K562 (cell line): ENCODE results near the gene IRAK2. TPM values are rescaled to one million over a fixed set of nuclear protein-coding genes. Genes with fewer than 3 reads are reported as not detected.

Source experiments
- ATAC-seq: fragments of 200-7000 bp; cut with Tn5 transposase; 3 replicates; pipeline ENCODE4 v1.9.1; 2020; ENCODE audit warnings: moderate library complexity
- BruUV-seq: library from RNA; stranded (reverse); fragments of 400-500 nt; replicated peaks from 2 replicates; lab custom pipeline; 2021; lab: Mats Ljungman, UMichigan
- CTCF ChIA-PET: fragments of 300-600 bp; formaldehyde crosslinking; extraction: SDS; loops from one replicate; lab custom pipeline; 2021; ENCODE audit warnings: low intra/inter-chr PET ratio; lab: Yijun Ruan, JAX
- POLR2A ChIA-PET: fragments of 300-600, 350-650 bp; sonication (Branson Sonifier 250); formaldehyde crosslinking; extraction: SDS; loops from one replicate; lab custom pipeline; 2021; ENCODE audit warnings: antibody characterized with exemption, inconsistent platforms; lab: Yijun Ruan, JAX
- DNase-seq, 4 experiments: peaks; one replicate each; pipeline versions ENCODE4 v3.0.0 to v3.0.0-alpha.2; 2011 to 2018; ENCODE audit warnings: low spot score in 3 of 4, mixed read lengths in 3 of 4; ENCODE audit errors: extremely low read depth in 1 of 4
- FAIRE-seq: peaks from 2 replicates; lab custom pipeline; 2011; peaks lifted over from hg19 to GRCh38; lab: Jason Lieb, UNC
- H2AFZ ChIP-seq: 2 replicates; pipeline ENCODE4 v1.6.0; 2011; ENCODE audit warnings: low read depth, low read length, control low read depth, inconsistent platforms
- H3K27ac ChIP-seq: fragments of 200-600 bp; 3 replicates; pipeline ENCODE4 v1.8.0; 2011; ENCODE audit warnings: low read depth, mild to moderate bottlenecking, control low read depth, inconsistent platforms, low read length, moderate library complexity, mixed read lengths; ENCODE audit errors: extremely low read depth
- H3K27me3 ChIP-seq, 2 experiments: fragments of 300-600 bp in 1 of 2; 2 replicates in 1 of 2; 3 replicates in 1 of 2; pipeline versions ENCODE4 v1.6.0 to v1.8.0; 2011; ENCODE audit warnings: inconsistent platforms in 2 of 2, low read length in 2 of 2, mild to moderate bottlenecking in 1 of 2, mixed read lengths in 1 of 2, moderate library complexity in 1 of 2; ENCODE audit not compliant: control insufficient read depth in 2 of 2, insufficient read depth in 2 of 2
- H3K36me3 ChIP-seq: fragments of 300-600 bp; 3 replicates; pipeline ENCODE4 v1.8.0; 2011; ENCODE audit warnings: mild to moderate bottlenecking, low read length, inconsistent platforms; ENCODE audit not compliant: control insufficient read depth, insufficient read depth
- H3K4me1 ChIP-seq, 2 experiments: fragments of 200-600 bp in 1 of 2; replicated peaks in 1 of 2; 2 replicates in 1 of 2; 3 replicates in 1 of 2; pipeline versions ENCODE4 v1.5.1 to v1.8.0; 2011; ENCODE audit warnings: inconsistent platforms in 2 of 2, low read length in 2 of 2, mild to moderate bottlenecking in 1 of 2, mixed read lengths in 1 of 2, moderate library complexity in 1 of 2; ENCODE audit not compliant: control insufficient read depth in 2 of 2, insufficient read depth in 2 of 2
- H3K4me2 ChIP-seq: 2 replicates; pipeline ENCODE4 v1.6.1; 2011; ENCODE audit warnings: low read length, control low read depth, inconsistent platforms, mixed read lengths; ENCODE audit not compliant: insufficient read depth
- H3K4me3 ChIP-seq: fragments of 200-600 bp; sonication (generic), shearing (Covaris generic); 2 replicates; pipeline ENCODE4 v1.5.1; 2016; ENCODE audit warnings: control low read depth, inconsistent platforms
- H3K79me2 ChIP-seq: fragments of 200-600 bp; 3 replicates; pipeline ENCODE4 v1.8.0; 2011; ENCODE audit warnings: low read length, inconsistent platforms; ENCODE audit not compliant: control insufficient read depth, insufficient read depth
- H3K9ac ChIP-seq, 2 experiments: 2 replicates each; pipeline versions ENCODE4 v1.6.0 to v1.6.1; 2011; ENCODE audit warnings: low read depth in 2 of 2, low read length in 2 of 2, control low read depth in 1 of 2, inconsistent platforms in 1 of 2, mild to moderate bottlenecking in 1 of 2, mixed read lengths in 1 of 2; ENCODE audit not compliant: insufficient read depth in 1 of 2
- H3K9me1 ChIP-seq: one replicate; pipeline ENCODE4 v1.6.0; 2011; ENCODE audit warnings: inconsistent platforms, mild to moderate bottlenecking, low read length, moderate library complexity; ENCODE audit not compliant: control insufficient read depth, insufficient read depth
- H3K9me3 ChIP-seq: replicated peaks from 2 replicates; pipeline ENCODE4 v1.5.1; 2011; ENCODE audit warnings: low read depth, low read length, inconsistent platforms; ENCODE audit not compliant: control insufficient read depth, insufficient read depth
- H4K20me1 ChIP-seq: replicated peaks from 2 replicates; pipeline ENCODE4 v1.6.1; 2011; ENCODE audit warnings: low read length, inconsistent platforms, mixed read lengths; ENCODE audit not compliant: control insufficient read depth, insufficient read depth
- ETV6 ChIP-seq, 3 experiments: fragments of 150-350 bp in 1 of 3; sonication (generic) in 1 of 3; formaldehyde crosslinking in 1 of 3; IDR thresholded peaks; 2 replicates each; pipeline versions ENCODE4 v1.6.1 to v1.8.0; 2014 to 2022; ENCODE audit warnings: borderline replicate concordance in 2 of 3, low read depth in 2 of 3, antibody characterized with exemption in 1 of 3, low read length in 1 of 3, mild to moderate bottlenecking in 1 of 3, missing genetic modification reagents in 1 of 3
- FOXA3 ChIP-seq, 2 experiments: fragments of 450-650 bp in 1 of 2; sonication (generic) in 1 of 2; formaldehyde crosslinking; IDR thresholded peaks in 1 of 2; conservative IDR thresholded peaks in 1 of 2; 2 replicates each; pipeline versions ENCODE4 v1.4.0 to v1.8.0; 2020 to 2022; ENCODE audit warnings: mild to moderate bottlenecking in 2 of 2, missing genetic modification reagents in 1 of 2
- MAFF ChIP-seq: IDR thresholded peaks from 2 replicates; pipeline ENCODE4 v1.6.1; 2012; ENCODE audit warnings: low read length, improper control_type of control experiment
- MTA3 ChIP-seq: fragments of 450-650 bp; formaldehyde crosslinking; IDR thresholded peaks from 2 replicates; pipeline ENCODE4 v1.6.1; 2017; ENCODE audit warnings: mild to moderate bottlenecking, borderline replicate concordance
- PKNOX1 ChIP-seq: fragments of 450-650 bp; IDR thresholded peaks from 2 replicates; pipeline ENCODE4 v1.6.1; 2016
- PRPF4 ChIP-seq: fragments of 200-400 bp; formaldehyde crosslinking; IDR thresholded peaks from one replicate; pipeline ENCODE4 v1.6.1; 2017; ENCODE audit warnings: low read length, low read depth, mild to moderate bottlenecking; ENCODE audit not compliant: insufficient read depth, poor library complexity, severe bottlenecking
- SPI1 ChIP-seq: IDR thresholded peaks from 2 replicates; pipeline ENCODE4 v1.6.1; 2011; ENCODE audit warnings: low read depth, low read length, control low read depth, borderline replicate concordance
- THRB ChIP-seq: fragments of 450-650 bp; formaldehyde crosslinking; conservative IDR thresholded peaks from 2 replicates; pipeline ENCODE4 v1.4.0; 2022; ENCODE audit warnings: mild to moderate bottlenecking, missing genetic modification characterization
- WHSC1 ChIP-seq: IDR thresholded peaks from one replicate; pipeline ENCODE4 v1.6.1; 2012; ENCODE audit warnings: low read length, control low read depth, inconsistent platforms
- ZNF174 ChIP-seq: fragments of 250-450 bp; sonication (Bioruptor Pico); IDR thresholded peaks from 2 replicates; pipeline ENCODE4 v1.4.0; 2020; ENCODE audit warnings: mild to moderate bottlenecking
- ZNF232 ChIP-seq: sonication (generic); formaldehyde crosslinking; IDR thresholded peaks from 2 replicates; pipeline ENCODE4 v1.8.0; 2022; ENCODE audit warnings: mild to moderate bottlenecking, missing genetic modification reagents
- ZNF384 ChIP-seq: IDR thresholded peaks from 2 replicates; pipeline ENCODE4 v1.6.1; 2012; ENCODE audit warnings: low read depth, low read length, improper control_type of control experiment
- ZNF592 ChIP-seq: fragments of 450-650 bp; IDR thresholded peaks from 2 replicates; pipeline ENCODE4 v1.6.1; 2017; ENCODE audit warnings: antibody characterized with exemption, mild to moderate bottlenecking
- ZNF785 ChIP-seq: fragments of 250-450 bp; sonication (Bioruptor Pico); IDR thresholded peaks from 2 replicates; pipeline ENCODE4 v1.4.0; 2020; ENCODE audit warnings: mild to moderate bottlenecking
- WGBS: fragments of 100-300 bp; shearing (Covaris generic); methylation state at CpG from one replicate; pipeline ENCODE4 v1.1.6; 2016; ENCODE audit warnings: low coverage, mixed read lengths; ENCODE audit not compliant: insufficient coverage; ENCODE audit errors: missing lambda C conversion rate; 5-methylcytosine and 5-hydroxymethylcytosine counted together
- in situ Hi-C: fragments of 300-500 bp; cut with MboI; formaldehyde crosslinking; loops from 4 replicates; pipeline ENCODE4 v1.15.0; 2018; ENCODE audit warnings: inconsistent platforms, mixed read lengths
- intact Hi-C: fragments of 100-400 bp; cut with micrococcal nuclease; formaldehyde crosslinking; loops from 2 replicates; pipeline ENCODE4 v1.14.2; 2022
- polyA plus RNA-seq, 8 experiments: library from polyadenylated mRNA; depleted of rRNA in 4 of 8; stranded (reverse) in 5 of 8; unstranded in 3 of 8; fragments of >200 nt; fragmentation: Nextera tagmentation in 2 of 8; fragmentation: Illumina TruSeq in 1 of 8; extraction: Ambion mirVana in 2 of 8; extraction: Trizol in 1 of 8; gene quantifications; 2 replicates each; pipeline versions ENCODE4 v1.2.1 to v1.2.3, GENCODE V29; 2011 to 2014; ENCODE audit warnings: inconsistent platforms in 1 of 8, missing spikeins in 1 of 8
- total RNA-seq, 7 experiments: library from RNA; depleted of rRNA in 6 of 7; stranded (reverse); fragments of >200 nt in 6 of 7; fragmentation: Illumina TruSeq in 2 of 7; extraction: Trizol in 2 of 7; gene quantifications; 2 replicates each; pipeline versions ENCODE4 v1.2.1 to v1.2.3, GENCODE V29; 2011 to 2021; ENCODE audit warnings: low replicate concordance in 1 of 7

The IRAK2 gene
- total and polyA plus RNA-seq, 9 of the 15 experiments (the other 6 are each of a cell fraction or from before 2014, with no cell fraction given) = 0.42 to 4.4 (median 2.7) TPM

- ChIA-PET POLR2A (interaction anchor here (1.5 kb wide), 1 partner anchor 9 kb away, joined by 4 read pairs; no protein-coding TSS in a partner anchor), CTCF (no interaction called here)
- 57% methylated on average over 12 of the region's 12 CpGs for WGBS
- Histone ChIP-seq H2AFZ (peak overlapping the region; percentile 85; the same call in 1 of the 2 replicates), H3K79me2 (no peaks in the 10 kb centered on the region), H3K4me2 (no peak overlapping the region), H3K9me1 (peaks cover 4% of the 10 kb centered on the region), H3K27me3 (no peaks in the 10 kb centered on the region), H3K9ac (peak overlapping the region; percentile 29 to 57; a peak in 1 of 4 replicates), H3K36me3 (no peaks in the 10 kb centered on the region), H4K20me1 (no peaks in the 10 kb centered on the region), H3K9me3 (no peaks in the 10 kb centered on the region), H3K4me1 (peaks cover 71 to 75% of the 10 kb centered on the region in 2 experiments), H3K27ac (no peak overlapping the region; the same call in 2 of the 3 replicates), H3K4me3 (no peak overlapping the region)
- in situ Hi-C loops (no loop called here), intact Hi-C loops (no loop called here)
- FAIRE-seq (no peak), ATAC-seq (no peak; the same call in 2 of the 3 replicates), DNase-seq (peak in 3 of 4 experiments; percentile 43 to 58 (median 43))
- BruUV-seq = no TSS peak
- TF ChIP-seq PKNOX1 (peak; percentile 22; the same call in 1 of the 2 replicates), FOXA3 (CRISPR knock-in tag; conservative IDR thresholded peaks at IDR 0.05 in 1 of 2, IDR thresholded peaks at IDR 0.05 in 1 of 2) (peak in 1 of 2 experiments; percentile 47; a peak in 1 of 4 replicates), ZNF174 (CRISPR knock-in tag) (no peak), SPI1 (peak; percentile 11; the same call in 1 of the 2 replicates), THRB (CRISPR knock-in tag) (no peak), ZNF384 (0 out of 2 replicates have a peak, but pooled peaks have one; percentile 8), MAFF (no peak), MTA3 (no peak), ZNF785 (CRISPR knock-in tag) (no peak), ETV6 (IDR thresholded peaks at IDR 0.05; ENCODE audit: borderline replicate concordance in 1 of 2, low read depth in 2 of 2, low read length in 1 of 2) (no peak), ETV6 (CRISPR knock-in tag; IDR thresholded peaks at IDR 0.05; ENCODE audit: borderline replicate concordance) (peak; percentile 43; the same call in 1 of the 2 replicates), ZNF592 (peak; percentile 43; the same call in 1 of the 2 replicates), ZNF232 (CRISPR knock-in tag) (0 out of 2 replicates have a peak, but pooled peaks have one; percentile 40), WHSC1 (no peak), PRPF4 (no peak)
These were observed 30.8 kb downstream of the IRAK2 start for GRCh38 chr3:10195366-10196089.
